Measurements from ENCODE around the gene MCF2L. TPM values are rescaled to one million over a fixed set of nuclear protein-coding genes. Genes with fewer than 3 reads are reported as not detected.
A peak's percentile ranks its signal among the peaks of the same experiment; 100 is the strongest.
"Not testable (repeated sequence)": the region's sequence is repeated elsewhere in the genome, so short reads cannot be mapped to it uniquely, and the experiment has no call there.

Gene MCF2L
- polyA plus RNA-seq, 2 of the 4 experiments (the other 2 are of a cell fraction): 0.36 to 0.92 TPM

- CTCF ChIA-PET: interaction anchor here (0.5 to 2.4 kb wide), 21 partner anchors 8 to 531 kb away, joined by 3 to 16 read pairs (median 3); partner anchors contain the start of gene MCF2L
- TF ChIP-seq ESRRA (IDR thresholded peaks at IDR 0.05; ENCODE audit: borderline replicate concordance, low read length) (no peak), REST (IDR thresholded peaks at IDR 0.05) (no peak), NPAS2 (CRISPR knock-in tag; IDR thresholded peaks at IDR 0.05; ENCODE audit: borderline replicate concordance) (no peak), CTCF (IDR thresholded peaks at IDR 0.05) (peak; percentile 58), FOSB (CRISPR knock-in tag; IDR thresholded peaks at IDR 0.05) (no peak), RAD21 (conservative IDR thresholded peaks at IDR 0.05 in 1 of 2, IDR thresholded peaks at IDR 0.05 in 1 of 2) (peak; percentile 45 to 49; a peak in 4 of 5 replicates), SMC3 (IDR thresholded peaks at IDR 0.05) (peak; percentile 49)
- FAIRE-seq: no peak
- DNase-seq (ENCODE audit: low read depth in 1 of 2, low spot score in 1 of 2): peak; percentile 8 to 21
- H3K27ac ChIP-seq: no peak overlapping the region
- POLR2A ChIA-PET: no interaction called here
- H3K4me1 ChIP-seq: no peaks in the 10 kb centered on the region
- no peak overlapping the region for H3K4me2 ChIP-seq
- peak; percentile 27 to 83; a peak in 3 of 6 replicates for ATAC-seq
- no peak overlapping the region for H3K4me3 ChIP-seq
- no peaks in the 10 kb centered on the region for H3K9me3 ChIP-seq
- 37% methylated on average over 15 of the region's 23 CpGs for WGBS (ENCODE audit: missing lambda C conversion rate)
Observed at GRCh38 chr13:113029487-113030258, 60.7 kb downstream of the MCF2L start.

GRCh38 chr13:113030259-113030640 is 61.2 kb downstream of the MCF2L start:
- H3K4me1 ChIP-seq; FAIRE-seq; H3K9me3 ChIP-seq; H3K27ac ChIP-seq; POLR2A ChIA-PET; H3K4me2 ChIP-seq; ATAC-seq; DNase-seq (ENCODE audit: low read depth in 1 of 2, low spot score in 1 of 2); H3K4me3 ChIP-seq: not testable (repeated sequence)
- CTCF ChIA-PET: interaction anchor here (0.6 to 2.4 kb wide), 5 partner anchors 10 to 87 kb away, joined by 3 to 16 read pairs (median 4); no protein-coding TSS in a partner anchor
- 54% methylated on average over 10 of the region's 38 CpGs for WGBS (ENCODE audit: missing lambda C conversion rate)

- FAIRE-seq: no peak
- ChIA-PET POLR2A (no interaction called here), CTCF (interaction anchor here (1.1 to 1.9 kb wide), 3 partner anchors 24 to 93 kb away, joined by 3 to 5 read pairs (median 4); no protein-coding TSS in a partner anchor)
- Histone ChIP-seq H3K4me3 (no peak overlapping the region), H3K4me1 (no peaks in the 10 kb centered on the region), H3K9me3 (no peaks in the 10 kb centered on the region), H3K4me2 (no peak overlapping the region), H3K27ac (no peak overlapping the region)
- 19% methylated on average over 7 of the region's 7 CpGs for WGBS (ENCODE audit: missing lambda C conversion rate)
- no peak for DNase-seq (ENCODE audit: low read depth in 1 of 2, low spot score in 1 of 2)
- TF ChIP-seq HOXB5 (CRISPR knock-in tag; IDR thresholded peaks at IDR 0.05): no peak
- TF ChIP-seq EHMT2 (IDR thresholded peaks at IDR 0.05; ENCODE audit: low read depth): no peak
- TF ChIP-seq MYC (IDR thresholded peaks at IDR 0.05; ENCODE audit: borderline replicate concordance, low read length): no peak
- TF ChIP-seq RNF2 (IDR thresholded peaks at IDR 0.05; ENCODE audit: borderline replicate concordance, low read depth): no peak
- no peak for TF ChIP-seq CTCF (IDR thresholded peaks at IDR 0.05)
- TF ChIP-seq KDM1A (IDR thresholded peaks at IDR 0.05; ENCODE audit: low read depth): no peak
- TF ChIP-seq HDAC2 (IDR thresholded peaks at IDR 0.05): no peak
- peak in 1 of 2 experiments; percentile 25; a peak in 1 of 6 replicates for ATAC-seq
Observed at GRCh38 chr13:113031465-113031864, 62.5 kb downstream of the MCF2L start.

Data from A549 (cell line).